ENCODE data around the gene GAGE1. TPM values are rescaled to one million over a fixed set of nuclear protein-coding genes. Genes with fewer than 3 reads are reported as not detected.
"Not testable (repeated sequence)": the region's sequence is repeated elsewhere in the genome, so short reads cannot be mapped to it uniquely, and the experiment has no call there.

The GAGE1 gene, protein sequence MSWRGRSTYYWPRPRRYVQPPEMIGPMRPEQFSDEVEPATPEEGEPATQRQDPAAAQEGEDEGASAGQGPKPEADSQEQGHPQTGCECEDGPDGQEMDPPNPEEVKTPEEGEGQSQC
- total RNA-seq, result not detected in 2 replicates
- not detected for polyA plus RNA-seq (2012)

DNA sequence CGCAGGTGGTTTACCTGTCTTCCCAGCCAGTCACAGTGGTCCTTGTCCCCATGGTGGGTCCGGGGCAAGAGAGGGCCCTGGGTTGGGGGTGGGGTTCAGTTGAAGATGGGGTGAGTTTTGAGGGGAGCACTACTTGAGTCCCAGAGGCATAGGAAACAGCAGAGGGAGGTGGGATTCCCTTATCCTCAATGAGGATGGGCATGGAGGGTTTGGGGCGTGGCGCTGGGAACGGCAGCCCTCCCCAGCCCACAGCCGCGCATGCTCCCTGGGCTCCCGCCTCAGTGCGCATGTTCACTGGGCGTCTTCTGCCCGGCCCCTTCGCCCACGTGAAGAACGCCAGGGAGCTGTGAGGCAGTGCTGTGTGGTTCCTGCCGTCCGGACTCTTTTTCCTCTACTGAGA, at the start of gene GAGE1:
GAGE1 (plus strand) TSS at position 301 of the 400 bp plus-strand sequence. CDS start 1,155 bp downstream, outside the sequence.
- not testable (repeated sequence) for DNase-seq (ENCODE audit: low read depth)

- not testable (repeated sequence) for DNase-seq (ENCODE audit: low read depth)
Observed at GRCh38 chrX:49550989-49551388, 47.8 kb upstream of the GAGE1 start, which contains the start of gene GAGE12E. Gene GAGE12E, plus strand, starts transcription at chrX:49551289. Its CDS starts 1,155 bp downstream, at chrX:49552444.

GRCh38 chrX:49560542-49560941, 38.3 kb upstream of the GAGE1 start, which contains the start of gene GAGE12F:
Gene GAGE12F, plus strand, starts transcription at chrX:49560842. Its CDS starts 1,155 bp downstream, at chrX:49561997.
- DNase-seq (ENCODE audit: low read depth), result not testable (repeated sequence)

DNA sequence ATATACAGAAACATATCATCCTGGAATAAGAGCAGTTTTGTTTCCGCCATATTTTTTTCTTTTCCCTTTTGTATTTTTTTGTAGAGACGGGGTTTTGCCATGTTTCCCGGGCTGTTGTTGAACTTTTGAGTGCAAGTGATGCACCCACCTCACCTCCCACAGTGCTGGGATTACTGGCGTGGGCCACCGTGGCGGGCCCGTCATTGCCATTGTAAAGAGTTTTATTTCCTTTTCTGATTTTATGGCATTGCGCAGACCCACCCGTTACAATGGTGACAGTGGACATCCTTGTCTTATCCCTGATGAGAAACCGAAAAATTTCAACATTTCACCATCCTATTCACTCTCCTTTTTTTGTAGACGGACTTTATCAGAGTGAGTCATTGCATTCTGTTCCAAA, 30.1 kb upstream of the GAGE1 start:
- not testable (repeated sequence) for DNase-seq (ENCODE audit: low read depth)

GRCh38 chrX:49569152-49569551, 29.7 kb upstream of the GAGE1 start:
- not testable (repeated sequence) for DNase-seq (ENCODE audit: low read depth)

DNA sequence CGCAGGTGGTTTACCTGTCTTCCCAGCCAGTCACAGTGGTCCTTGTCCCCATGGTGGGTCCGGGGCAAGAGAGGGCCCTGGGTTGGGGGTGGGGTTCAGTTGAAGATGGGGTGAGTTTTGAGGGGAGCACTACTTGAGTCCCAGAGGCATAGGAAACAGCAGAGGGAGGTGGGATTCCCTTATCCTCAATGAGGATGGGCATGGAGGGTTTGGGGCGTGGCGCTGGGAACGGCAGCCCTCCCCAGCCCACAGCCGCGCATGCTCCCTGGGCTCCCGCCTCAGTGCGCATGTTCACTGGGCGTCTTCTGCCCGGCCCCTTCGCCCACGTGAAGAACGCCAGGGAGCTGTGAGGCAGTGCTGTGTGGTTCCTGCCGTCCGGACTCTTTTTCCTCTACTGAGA, 28.7 kb upstream of the GAGE1 start, which contains the start of gene GAGE12G:
GAGE12G (plus strand) TSS at position 301 of the 400 bp plus-strand sequence. CDS start 1,155 bp downstream, outside the sequence.
- DNase-seq (ENCODE audit: low read depth), result not testable (repeated sequence)

- DNase-seq (ENCODE audit: low read depth), result not testable (repeated sequence)
Observed at GRCh38 chrX:49579649-49580048, 19.2 kb upstream of the GAGE1 start, which contains the start of gene GAGE12H. Gene GAGE12H, plus strand, starts transcription at chrX:49579949. Its CDS starts 1,155 bp downstream, at chrX:49581104.

- not testable (repeated sequence) for DNase-seq (ENCODE audit: low read depth)
Observed at GRCh38 chrX:49589196-49589595, 9.6 kb upstream of the GAGE1 start, which contains the start of gene GAGE2A. Gene GAGE2A, plus strand, starts transcription at chrX:49589496. Its CDS starts 1,155 bp downstream, at chrX:49590651.

DNA sequence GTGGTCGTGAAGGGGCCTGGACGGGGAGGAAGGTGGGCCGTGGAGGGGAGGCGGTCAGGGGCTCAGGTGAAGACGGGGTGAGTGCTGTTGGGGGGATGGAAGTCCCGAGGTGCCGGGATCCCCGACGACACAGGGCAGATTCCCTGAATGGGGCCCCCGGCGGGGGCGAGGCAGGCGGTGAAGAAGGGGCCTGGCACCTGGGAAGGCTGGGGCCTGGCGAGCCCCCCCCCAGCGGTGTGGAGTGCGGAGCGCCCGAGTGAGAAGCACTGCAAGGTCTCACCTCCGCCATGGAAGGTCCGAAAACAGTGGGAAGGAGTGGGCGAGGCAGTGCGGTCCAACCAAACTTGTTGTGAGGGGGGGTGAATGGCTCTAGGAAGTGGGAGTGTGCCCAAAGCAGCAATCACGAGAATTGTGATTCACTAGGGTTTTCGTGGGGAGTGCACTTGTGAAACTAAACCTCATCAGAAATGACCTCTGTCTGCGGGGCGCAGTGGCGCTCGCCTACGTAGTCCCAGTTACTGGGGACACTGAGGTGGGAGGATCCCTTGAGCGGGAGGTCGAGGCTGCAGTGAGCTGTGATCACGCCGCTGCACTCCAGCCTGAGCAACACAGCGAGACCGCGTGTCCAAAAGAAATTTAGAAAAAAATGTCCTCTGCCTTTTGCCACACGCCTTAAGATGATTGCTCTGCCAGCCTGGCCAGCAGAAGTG, 8.9 kb upstream of the GAGE1 start:
- not testable (repeated sequence) for DNase-seq (ENCODE audit: low read depth)

DNA sequence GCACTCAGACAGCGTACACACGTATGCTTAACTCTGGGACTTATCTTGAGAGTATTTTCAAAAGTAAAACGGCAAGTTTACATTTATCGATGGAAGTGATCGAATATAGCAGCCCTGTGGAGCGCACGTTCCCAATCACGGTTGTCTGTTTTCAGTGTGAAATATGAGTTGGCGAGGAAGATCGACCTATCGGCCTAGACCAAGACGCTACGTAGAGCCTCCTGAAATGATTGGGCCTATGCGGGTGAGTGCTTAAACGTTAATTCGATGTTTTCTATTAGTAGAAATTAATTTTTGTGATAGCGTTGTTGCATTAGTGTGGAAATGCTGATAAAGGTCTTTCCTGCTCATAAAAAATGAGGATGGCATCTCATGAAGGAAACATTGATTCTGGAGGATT, 8.3 kb upstream of the GAGE1 start:
- DNase-seq (ENCODE audit: low read depth), result not testable (repeated sequence)

- no peak for DNase-seq (ENCODE audit: low read depth)
Observed at GRCh38 chrX:49610718-49611310, 12.0 kb downstream of the GAGE1 start.

GRCh38 chrX:49618574-49618973, 19.8 kb downstream of the GAGE1 start:
- DNase-seq (ENCODE audit: low read depth), result no peak

DNA sequence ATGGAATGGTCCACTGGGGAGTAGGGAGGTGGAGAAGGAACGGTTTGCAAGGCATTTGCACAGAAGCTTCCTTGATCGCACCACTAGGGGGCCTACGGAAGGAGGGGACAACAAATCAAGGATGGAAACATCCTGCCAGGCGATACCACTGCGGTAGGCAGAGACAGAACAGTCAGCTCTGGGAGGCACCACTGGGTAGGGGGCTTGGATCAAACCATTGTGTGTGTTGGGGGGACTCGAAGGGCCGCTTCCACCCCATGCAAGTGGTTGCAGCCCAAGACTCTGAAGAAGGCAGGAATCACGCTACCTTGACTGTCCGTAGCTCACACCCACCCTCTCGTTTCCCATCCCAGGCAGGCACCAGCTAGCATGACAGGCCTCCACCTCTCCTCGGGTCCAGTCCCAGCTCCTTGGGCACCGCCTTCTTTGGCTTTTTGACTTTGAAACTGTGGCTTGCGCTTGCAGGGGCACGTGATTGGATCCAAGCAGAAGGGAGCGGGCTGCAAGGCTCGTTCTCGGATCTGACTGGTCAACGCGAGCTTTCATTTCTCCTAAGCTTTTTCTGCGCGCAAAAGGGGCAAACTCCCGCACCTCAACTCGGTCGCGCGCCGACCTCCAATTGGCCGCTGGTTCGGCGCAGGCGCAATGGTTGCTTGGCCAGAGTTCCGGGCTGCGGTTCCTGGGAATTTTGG, 28.4 kb downstream of the GAGE1 start:
- DNase-seq (ENCODE audit: low read depth), result no peak

DNA sequence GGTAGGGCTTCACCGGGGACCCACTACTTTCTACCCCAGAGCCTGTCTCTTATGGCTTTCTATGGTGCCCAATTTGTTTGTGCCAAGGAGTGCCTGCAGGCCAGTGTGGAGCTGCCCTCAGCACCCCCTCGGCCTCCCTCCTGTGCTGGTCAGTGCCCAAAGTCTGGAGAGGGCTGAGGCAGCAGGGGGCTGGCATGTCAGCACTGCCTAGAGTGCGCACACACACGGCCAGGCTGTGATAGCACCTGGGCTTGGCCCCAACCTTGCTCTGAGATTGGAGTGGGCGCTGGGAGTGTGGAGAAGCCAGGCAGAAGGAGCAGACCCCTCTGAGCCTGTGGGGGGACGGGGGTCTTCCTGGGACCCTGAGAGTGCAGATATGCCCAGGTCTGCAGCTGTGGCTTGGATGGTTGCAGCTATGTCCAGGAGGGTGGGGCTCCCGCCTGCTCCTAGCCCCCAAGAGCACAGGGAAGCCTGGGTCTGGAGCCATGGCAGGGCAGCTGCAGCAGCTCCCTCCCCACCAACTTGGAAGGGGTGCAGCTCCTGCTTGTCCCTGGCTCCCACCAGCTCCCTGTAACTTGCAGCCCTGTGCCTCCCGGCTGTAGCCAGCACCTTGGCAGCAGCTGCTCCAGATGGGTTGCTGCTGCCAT, 46.3 kb downstream of the GAGE1 start:
- no peak for DNase-seq (ENCODE audit: low read depth)

DNA sequence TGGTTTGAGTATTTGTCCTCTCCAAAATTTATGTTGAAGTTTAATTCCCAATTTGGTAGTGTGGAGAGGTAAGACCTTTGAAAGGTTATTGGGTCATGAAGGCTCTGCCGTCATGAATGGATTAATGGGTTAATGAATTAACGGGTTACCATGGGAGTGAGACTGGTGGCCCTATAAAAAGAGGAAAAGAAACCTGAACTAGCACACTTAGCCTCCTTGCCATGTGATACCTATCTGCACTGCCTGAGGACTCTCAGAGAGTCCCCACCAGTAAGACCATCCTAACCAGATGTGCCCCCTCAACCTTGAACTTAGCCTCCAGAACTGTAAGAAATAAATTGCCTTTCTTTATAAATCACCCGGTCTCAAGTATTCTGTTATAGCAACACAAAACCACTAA, 57.7 kb downstream of the GAGE1 start:
- no peak for DNase-seq (ENCODE audit: low read depth)

Other genes starting within 250 kb of the GAGE1 start
- gene GAGE12C, start 66.8 kb upstream of the GAGE1 start, total RNA-seq, result not detected in 2 replicates
- gene GAGE12D, start 57.3 kb upstream of the GAGE1 start, total RNA-seq, result not detected in 2 replicates
- gene GAGE12E, start 47.7 kb upstream of the GAGE1 start, total RNA-seq, result not detected in 2 replicates
- gene GAGE12F, start 38.2 kb upstream of the GAGE1 start, total RNA-seq, result not detected in 2 replicates
- not detected in 2 replicates for gene GAGE12G, start 28.6 kb upstream of the GAGE1 start, total RNA-seq
- gene GAGE12H, start 19.1 kb upstream of the GAGE1 start, total RNA-seq, result not detected in 2 replicates
- not detected in 2 replicates for gene GAGE2A, start 9.5 kb upstream of the GAGE1 start, total RNA-seq
- gene PAGE1, start 97.0 kb downstream of the GAGE1 start, total RNA-seq, result not detected in 2 replicates
- not detected in 2 replicates for gene PAGE4, start 230.3 kb downstream of the GAGE1 start, total RNA-seq

Measured in myocyte (in vitro differentiated cells).